ENCODE data around the gene GNG5. TPM values are rescaled to one million over a fixed set of nuclear protein-coding genes. Genes with fewer than 3 reads are reported as not detected.

Gene GNG5
- 237 TPM for polyA plus RNA-seq (2013, experiment 1 of 4)
- 245 TPM for polyA plus RNA-seq (2013, experiment 2 of 4)
- 275 TPM for polyA plus RNA-seq (2013, experiment 3 of 4)
- 297 TPM for polyA plus RNA-seq (2013, experiment 4 of 4)

GRCh38 chr1:84506002-84506728, at the start of gene GNG5, which contains the start of gene SPATA1:
TSS of gene GNG5 (minus strand) at chr1:84506581. CDS start at chr1:84506091, 490 bp downstream.
TSS of gene SPATA1 (plus strand) at chr1:84506386. CDS start at chr1:84516360, 9,974 bp downstream.
- WGBS, 2 experiments = 0 to 1% methylated on average over 60 of the region's 60 CpGs
- H3K36me3 ChIP-seq (ENCODE audit: control insufficient read depth, insufficient read depth, low read length) = peaks cover 3% of the 10 kb centered on the region
- peaks cover 6% of the 10 kb centered on the region for H3K4me1 ChIP-seq (ENCODE audit: control insufficient read depth, insufficient read depth, low read length)
- peak within 1 kb of the TSS; percentile 77 for H3K4me3 ChIP-seq (ENCODE audit: insufficient read depth, low read depth, low read length)
- no peaks in the 10 kb centered on the region for H3K27me3 ChIP-seq (ENCODE audit: control insufficient read depth, insufficient read depth, low read length, poor library complexity, severe bottlenecking)
- H3K9me3 ChIP-seq (ENCODE audit: control insufficient read depth, low read length) = no peaks in the 10 kb centered on the region
- H3K27ac ChIP-seq (ENCODE audit: insufficient read depth, low read depth, low read length, poor library complexity, severe bottlenecking) = peak within 1 kb of the TSS; percentile 95

- no peaks in the 10 kb centered on the region for H3K27me3 ChIP-seq (ENCODE audit: control insufficient read depth, insufficient read depth, low read length, poor library complexity, severe bottlenecking)
- no peak overlapping the region for H3K27ac ChIP-seq (ENCODE audit: insufficient read depth, low read depth, low read length, poor library complexity, severe bottlenecking)
- no peaks in the 10 kb centered on the region for H3K9me3 ChIP-seq (ENCODE audit: control insufficient read depth, low read length)
- no peaks in the 10 kb centered on the region for H3K36me3 ChIP-seq (ENCODE audit: control insufficient read depth, insufficient read depth, low read length)
- WGBS, 2 experiments = 100% methylated on average over 1 of the region's 2 CpGs; no CpG with 5 or more reads in 1 of the 2 experiments
- no peak overlapping the region for H3K4me3 ChIP-seq (ENCODE audit: insufficient read depth, low read depth, low read length)
- H3K4me1 ChIP-seq (ENCODE audit: control insufficient read depth, insufficient read depth, low read length) = no peaks in the 10 kb centered on the region
Measured at GRCh38 chr1:84550826-84551225, 44.4 kb upstream of the GNG5 start.

- H3K27ac ChIP-seq (ENCODE audit: insufficient read depth, low read depth, low read length, poor library complexity, severe bottlenecking) = no peak overlapping the region
- H3K27me3 ChIP-seq (ENCODE audit: control insufficient read depth, insufficient read depth, low read length, poor library complexity, severe bottlenecking) = no peaks in the 10 kb centered on the region
- H3K4me3 ChIP-seq (ENCODE audit: insufficient read depth, low read depth, low read length) = no peak overlapping the region
- H3K4me1 ChIP-seq (ENCODE audit: control insufficient read depth, insufficient read depth, low read length) = no peaks in the 10 kb centered on the region
- no peaks in the 10 kb centered on the region for H3K9me3 ChIP-seq (ENCODE audit: control insufficient read depth, low read length)
- WGBS, 2 experiments = 76 to 77% methylated on average over 4 of the region's 4 CpGs
- no peaks in the 10 kb centered on the region for H3K36me3 ChIP-seq (ENCODE audit: control insufficient read depth, insufficient read depth, low read length)
Measured at GRCh38 chr1:84541679-84542078, 35.3 kb upstream of the GNG5 start.

- H3K36me3 ChIP-seq (ENCODE audit: control insufficient read depth, insufficient read depth, low read length) = no peaks in the 10 kb centered on the region
- H3K4me1 ChIP-seq (ENCODE audit: control insufficient read depth, insufficient read depth, low read length) = no peaks in the 10 kb centered on the region
- WGBS, 2 experiments = 78 to 93% methylated on average over 1 of the region's 1 CpG
- H3K27ac ChIP-seq (ENCODE audit: insufficient read depth, low read depth, low read length, poor library complexity, severe bottlenecking) = no peak overlapping the region
- no peaks in the 10 kb centered on the region for H3K9me3 ChIP-seq (ENCODE audit: control insufficient read depth, low read length)
- no peaks in the 10 kb centered on the region for H3K27me3 ChIP-seq (ENCODE audit: control insufficient read depth, insufficient read depth, low read length, poor library complexity, severe bottlenecking)
- H3K4me3 ChIP-seq (ENCODE audit: insufficient read depth, low read depth, low read length) = no peak overlapping the region
Measured at GRCh38 chr1:84540759-84541158, 34.4 kb upstream of the GNG5 start.

GRCh38 chr1:84539972-84540371, 33.6 kb upstream of the GNG5 start:
- Histone ChIP-seq H3K27me3 (ENCODE audit: control insufficient read depth, insufficient read depth, low read length, poor library complexity, severe bottlenecking) (no peaks in the 10 kb centered on the region), H3K4me3 (ENCODE audit: insufficient read depth, low read depth, low read length) (no peak overlapping the region)
- 87 to 89% methylated on average over 1 to 2 of the region's 3 CpGs for WGBS, 2 experiments

GRCh38 chr1:84538599-84538998, 32.2 kb upstream of the GNG5 start:
- Histone ChIP-seq H3K4me3 (ENCODE audit: insufficient read depth, low read depth, low read length) (no peak overlapping the region), H3K9me3 (ENCODE audit: control insufficient read depth, low read length) (no peaks in the 10 kb centered on the region), H3K4me1 (ENCODE audit: control insufficient read depth, insufficient read depth, low read length) (no peaks in the 10 kb centered on the region), H3K27ac (ENCODE audit: insufficient read depth, low read depth, low read length, poor library complexity, severe bottlenecking) (no peak overlapping the region), H3K36me3 (ENCODE audit: control insufficient read depth, insufficient read depth, low read length) (no peaks in the 10 kb centered on the region), H3K27me3 (ENCODE audit: control insufficient read depth, insufficient read depth, low read length, poor library complexity, severe bottlenecking) (no peaks in the 10 kb centered on the region)

More at GRCh38 chr1:84539972-84540371, 33.6 kb upstream of the GNG5 start:
- Histone ChIP-seq H3K27ac (ENCODE audit: insufficient read depth, low read depth, low read length, poor library complexity, severe bottlenecking) (no peak overlapping the region), H3K9me3 (ENCODE audit: control insufficient read depth, low read length) (no peaks in the 10 kb centered on the region), H3K4me1 (ENCODE audit: control insufficient read depth, insufficient read depth, low read length) (no peaks in the 10 kb centered on the region), H3K36me3 (ENCODE audit: control insufficient read depth, insufficient read depth, low read length) (no peaks in the 10 kb centered on the region)

GRCh38 chr1:84525779-84526178, 19.4 kb upstream of the GNG5 start:
- Histone ChIP-seq H3K4me1 (ENCODE audit: control insufficient read depth, insufficient read depth, low read length) (no peaks in the 10 kb centered on the region), H3K9me3 (ENCODE audit: control insufficient read depth, low read length) (no peaks in the 10 kb centered on the region), H3K27me3 (ENCODE audit: control insufficient read depth, insufficient read depth, low read length, poor library complexity, severe bottlenecking) (no peaks in the 10 kb centered on the region), H3K4me3 (ENCODE audit: insufficient read depth, low read depth, low read length) (no peak overlapping the region), H3K36me3 (ENCODE audit: control insufficient read depth, insufficient read depth, low read length) (no peaks in the 10 kb centered on the region), H3K27ac (ENCODE audit: insufficient read depth, low read depth, low read length, poor library complexity, severe bottlenecking) (no peak overlapping the region)
- 90 to 100% methylated on average over 1 of the region's 1 CpG for WGBS, 2 experiments

GRCh38 chr1:84524590-84524989, 18.2 kb upstream of the GNG5 start:
- Histone ChIP-seq H3K36me3 (ENCODE audit: control insufficient read depth, insufficient read depth, low read length) (no peaks in the 10 kb centered on the region), H3K27ac (ENCODE audit: insufficient read depth, low read depth, low read length, poor library complexity, severe bottlenecking) (no peak overlapping the region), H3K9me3 (ENCODE audit: control insufficient read depth, low read length) (no peaks in the 10 kb centered on the region), H3K27me3 (ENCODE audit: control insufficient read depth, insufficient read depth, low read length, poor library complexity, severe bottlenecking) (no peaks in the 10 kb centered on the region), H3K4me1 (ENCODE audit: control insufficient read depth, insufficient read depth, low read length) (no peaks in the 10 kb centered on the region), H3K4me3 (ENCODE audit: insufficient read depth, low read depth, low read length) (no peak overlapping the region)

GRCh38 chr1:84510668-84511067, 4.3 kb upstream of the GNG5 start:
- H3K27ac ChIP-seq (ENCODE audit: insufficient read depth, low read depth, low read length, poor library complexity, severe bottlenecking) = no peak overlapping the region
- H3K4me3 ChIP-seq (ENCODE audit: insufficient read depth, low read depth, low read length) = no peak overlapping the region
- no peaks in the 10 kb centered on the region for H3K27me3 ChIP-seq (ENCODE audit: control insufficient read depth, insufficient read depth, low read length, poor library complexity, severe bottlenecking)
- H3K9me3 ChIP-seq (ENCODE audit: control insufficient read depth, low read length) = no peaks in the 10 kb centered on the region
- H3K4me1 ChIP-seq (ENCODE audit: control insufficient read depth, insufficient read depth, low read length) = no peaks in the 10 kb centered on the region
- 96 to 100% methylated on average over 2 to 3 of the region's 3 CpGs for WGBS, 2 experiments
- H3K36me3 ChIP-seq (ENCODE audit: control insufficient read depth, insufficient read depth, low read length) = no peaks in the 10 kb centered on the region

- Histone ChIP-seq H3K9me3 (ENCODE audit: control insufficient read depth, low read length) (no peaks in the 10 kb centered on the region), H3K4me1 (ENCODE audit: control insufficient read depth, insufficient read depth, low read length) (no peaks in the 10 kb centered on the region), H3K27ac (ENCODE audit: insufficient read depth, low read depth, low read length, poor library complexity, severe bottlenecking) (no peak overlapping the region), H3K36me3 (ENCODE audit: control insufficient read depth, insufficient read depth, low read length) (no peaks in the 10 kb centered on the region), H3K4me3 (ENCODE audit: insufficient read depth, low read depth, low read length) (no peak overlapping the region), H3K27me3 (ENCODE audit: control insufficient read depth, insufficient read depth, low read length, poor library complexity, severe bottlenecking) (no peaks in the 10 kb centered on the region)
- WGBS, 2 experiments = 79 to 100% methylated on average over 1 to 2 of the region's 2 CpGs
Measured at GRCh38 chr1:84510165-84510564, 3.8 kb upstream of the GNG5 start.

Measured in ectodermal cell (in vitro differentiated cells).